Measurements from ENCODE around the gene NTSR2.

DNA sequence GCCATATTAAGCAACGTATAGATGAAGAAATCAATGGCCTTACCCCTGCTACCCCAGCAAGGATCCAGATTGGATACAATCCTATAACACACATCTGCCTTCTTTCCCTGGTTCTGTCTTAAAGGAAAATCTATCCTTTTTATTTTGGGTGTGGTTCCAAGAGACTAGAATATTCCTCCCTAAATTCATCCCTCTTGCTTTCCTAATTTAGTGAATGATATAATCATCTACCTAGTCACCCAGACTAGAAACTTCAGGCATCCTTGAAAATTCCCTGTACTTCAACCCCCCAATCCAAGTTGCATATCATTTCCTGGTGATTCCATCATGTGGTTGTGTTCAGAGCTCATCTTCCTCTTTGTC is 41.3 kb upstream of the NTSR2 start:
- TF ChIP-seq, protein P1, sequence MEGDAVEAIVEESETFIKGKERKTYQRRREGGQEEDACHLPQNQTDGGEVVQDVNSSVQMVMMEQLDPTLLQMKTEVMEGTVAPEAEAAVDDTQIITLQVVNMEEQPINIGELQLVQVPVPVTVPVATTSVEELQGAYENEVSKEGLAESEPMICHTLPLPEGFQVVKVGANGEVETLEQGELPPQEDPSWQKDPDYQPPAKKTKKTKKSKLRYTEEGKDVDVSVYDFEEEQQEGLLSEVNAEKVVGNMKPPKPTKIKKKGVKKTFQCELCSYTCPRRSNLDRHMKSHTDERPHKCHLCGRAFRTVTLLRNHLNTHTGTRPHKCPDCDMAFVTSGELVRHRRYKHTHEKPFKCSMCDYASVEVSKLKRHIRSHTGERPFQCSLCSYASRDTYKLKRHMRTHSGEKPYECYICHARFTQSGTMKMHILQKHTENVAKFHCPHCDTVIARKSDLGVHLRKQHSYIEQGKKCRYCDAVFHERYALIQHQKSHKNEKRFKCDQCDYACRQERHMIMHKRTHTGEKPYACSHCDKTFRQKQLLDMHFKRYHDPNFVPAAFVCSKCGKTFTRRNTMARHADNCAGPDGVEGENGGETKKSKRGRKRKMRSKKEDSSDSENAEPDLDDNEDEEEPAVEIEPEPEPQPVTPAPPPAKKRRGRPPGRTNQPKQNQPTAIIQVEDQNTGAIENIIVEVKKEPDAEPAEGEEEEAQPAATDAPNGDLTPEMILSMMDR (IDR thresholded peaks at IDR 0.05), result no peak
- TF ChIP-seq EZH2 (IDR thresholded peaks at IDR 0.05), result no peak
- no peak for TF ChIP-seq EZH2phosphoT487 (IDR thresholded peaks at IDR 0.05)

Measured in neural progenitor cell (in vitro differentiated cells).